ENCODE measurements around the gene PAK1IP1. TPM values are rescaled to one million over a fixed set of nuclear protein-coding genes. Genes with fewer than 3 reads are reported as not detected.

Gene PAK1IP1
- polyA plus RNA-seq, 1 donor from 2014 or later, result 30.4 TPM

DNA sequence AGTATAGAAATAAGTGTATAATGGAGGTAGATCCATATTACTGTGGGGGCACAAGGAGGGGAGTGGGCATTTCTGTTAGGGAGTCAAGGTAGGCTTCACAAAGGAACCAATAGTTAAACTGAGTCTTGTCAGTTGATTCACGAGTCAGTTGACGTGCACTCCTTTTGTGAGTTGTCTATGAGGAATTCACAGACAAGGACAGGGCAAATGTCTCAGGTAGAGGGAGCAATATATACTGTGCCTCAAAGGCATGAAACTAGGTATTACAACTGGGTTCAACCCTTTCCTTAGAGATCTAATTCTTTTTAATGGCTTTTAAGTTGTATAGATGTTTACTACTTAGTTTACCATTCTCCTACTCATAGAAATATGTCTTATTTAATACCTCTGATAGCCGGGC is 39.1 kb downstream of the PAK1IP1 start:
- Histone ChIP-seq H3K9ac (ENCODE audit: low read length) (no peak overlapping the region), H3K36me3 (ENCODE audit: insufficient read depth, low read length) (no peaks in the 10 kb centered on the region), H3K4me2 (ENCODE audit: low read length) (no peak overlapping the region), H3F3A (ENCODE audit: insufficient read depth, low read length, poor library complexity, severe bottlenecking) (no peaks in the 10 kb centered on the region), H2AFZ (ENCODE audit: low read depth, low read length) (no peak overlapping the region), H4K20me1 (ENCODE audit: insufficient read depth) (no peaks in the 10 kb centered on the region), H3K9me3 (ENCODE audit: low read length) (no peaks in the 10 kb centered on the region), H3K9me2 (ENCODE audit: insufficient read depth, low read length) (no peaks in the 10 kb centered on the region), H3K4me3 (ENCODE audit: low read length) (no peak overlapping the region), H3K79me2 (replicated peaks; ENCODE audit: insufficient read depth, low read length) (no peaks in the 10 kb centered on the region), H3K27me3 (ENCODE audit: insufficient read depth, low read depth, low read length) (no peaks in the 10 kb centered on the region), H3K27ac (ENCODE audit: low read length) (no peak overlapping the region)
- TF ChIP-seq SMC3 (conservative IDR thresholded peaks at IDR 0.05; ENCODE audit: poor library complexity) (no peak), RAD21 (conservative IDR thresholded peaks at IDR 0.05) (no peak), TAF1 (IDR thresholded peaks at IDR 0.05; ENCODE audit: low read depth) (no peak), POLR2AphosphoS5 (IDR thresholded peaks at IDR 0.05) (no peak), MXI1 (conservative IDR thresholded peaks at IDR 0.05; ENCODE audit: poor library complexity, severe bottlenecking) (no peak), EZH2 (IDR thresholded peaks at IDR 0.05; ENCODE audit: borderline replicate concordance, insufficient read depth, low read length, poor library complexity, severe bottlenecking) (no peak), EP300 (conservative IDR thresholded peaks at IDR 0.05; ENCODE audit: poor library complexity, severe bottlenecking) (no peak)
- TF ChIP-seq, protein P1, sequence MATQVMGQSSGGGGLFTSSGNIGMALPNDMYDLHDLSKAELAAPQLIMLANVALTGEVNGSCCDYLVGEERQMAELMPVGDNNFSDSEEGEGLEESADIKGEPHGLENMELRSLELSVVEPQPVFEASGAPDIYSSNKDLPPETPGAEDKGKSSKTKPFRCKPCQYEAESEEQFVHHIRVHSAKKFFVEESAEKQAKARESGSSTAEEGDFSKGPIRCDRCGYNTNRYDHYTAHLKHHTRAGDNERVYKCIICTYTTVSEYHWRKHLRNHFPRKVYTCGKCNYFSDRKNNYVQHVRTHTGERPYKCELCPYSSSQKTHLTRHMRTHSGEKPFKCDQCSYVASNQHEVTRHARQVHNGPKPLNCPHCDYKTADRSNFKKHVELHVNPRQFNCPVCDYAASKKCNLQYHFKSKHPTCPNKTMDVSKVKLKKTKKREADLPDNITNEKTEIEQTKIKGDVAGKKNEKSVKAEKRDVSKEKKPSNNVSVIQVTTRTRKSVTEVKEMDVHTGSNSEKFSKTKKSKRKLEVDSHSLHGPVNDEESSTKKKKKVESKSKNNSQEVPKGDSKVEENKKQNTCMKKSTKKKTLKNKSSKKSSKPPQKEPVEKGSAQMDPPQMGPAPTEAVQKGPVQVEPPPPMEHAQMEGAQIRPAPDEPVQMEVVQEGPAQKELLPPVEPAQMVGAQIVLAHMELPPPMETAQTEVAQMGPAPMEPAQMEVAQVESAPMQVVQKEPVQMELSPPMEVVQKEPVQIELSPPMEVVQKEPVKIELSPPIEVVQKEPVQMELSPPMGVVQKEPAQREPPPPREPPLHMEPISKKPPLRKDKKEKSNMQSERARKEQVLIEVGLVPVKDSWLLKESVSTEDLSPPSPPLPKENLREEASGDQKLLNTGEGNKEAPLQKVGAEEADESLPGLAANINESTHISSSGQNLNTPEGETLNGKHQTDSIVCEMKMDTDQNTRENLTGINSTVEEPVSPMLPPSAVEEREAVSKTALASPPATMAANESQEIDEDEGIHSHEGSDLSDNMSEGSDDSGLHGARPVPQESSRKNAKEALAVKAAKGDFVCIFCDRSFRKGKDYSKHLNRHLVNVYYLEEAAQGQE (IDR thresholded peaks at IDR 0.05; ENCODE audit: borderline replicate concordance), result no peak
- TF ChIP-seq, protein P2, sequence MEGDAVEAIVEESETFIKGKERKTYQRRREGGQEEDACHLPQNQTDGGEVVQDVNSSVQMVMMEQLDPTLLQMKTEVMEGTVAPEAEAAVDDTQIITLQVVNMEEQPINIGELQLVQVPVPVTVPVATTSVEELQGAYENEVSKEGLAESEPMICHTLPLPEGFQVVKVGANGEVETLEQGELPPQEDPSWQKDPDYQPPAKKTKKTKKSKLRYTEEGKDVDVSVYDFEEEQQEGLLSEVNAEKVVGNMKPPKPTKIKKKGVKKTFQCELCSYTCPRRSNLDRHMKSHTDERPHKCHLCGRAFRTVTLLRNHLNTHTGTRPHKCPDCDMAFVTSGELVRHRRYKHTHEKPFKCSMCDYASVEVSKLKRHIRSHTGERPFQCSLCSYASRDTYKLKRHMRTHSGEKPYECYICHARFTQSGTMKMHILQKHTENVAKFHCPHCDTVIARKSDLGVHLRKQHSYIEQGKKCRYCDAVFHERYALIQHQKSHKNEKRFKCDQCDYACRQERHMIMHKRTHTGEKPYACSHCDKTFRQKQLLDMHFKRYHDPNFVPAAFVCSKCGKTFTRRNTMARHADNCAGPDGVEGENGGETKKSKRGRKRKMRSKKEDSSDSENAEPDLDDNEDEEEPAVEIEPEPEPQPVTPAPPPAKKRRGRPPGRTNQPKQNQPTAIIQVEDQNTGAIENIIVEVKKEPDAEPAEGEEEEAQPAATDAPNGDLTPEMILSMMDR (IDR thresholded peaks at IDR 0.05; ENCODE audit: poor library complexity, severe bottlenecking), result no peak

DNA sequence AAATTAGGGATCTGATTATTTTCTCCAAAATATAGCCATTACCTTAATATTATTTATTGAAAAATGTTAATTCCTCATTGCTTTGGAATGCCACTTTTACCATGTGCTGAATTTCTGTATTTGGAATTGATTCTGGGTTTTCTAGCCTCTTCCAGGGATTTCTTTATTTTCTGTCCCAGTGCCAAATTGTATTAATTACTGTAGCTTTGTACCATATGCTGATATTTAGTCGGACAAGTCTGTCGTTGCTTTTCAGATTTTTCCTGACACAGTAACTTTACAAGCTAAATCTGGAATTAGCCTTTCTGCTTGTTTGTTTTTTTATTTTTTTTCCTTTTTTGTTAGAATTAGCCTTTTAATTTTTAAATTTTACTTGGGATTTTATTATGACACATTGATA is 42.0 kb downstream of the PAK1IP1 start:
- H3K27me3 ChIP-seq (ENCODE audit: insufficient read depth, low read depth, low read length), result no peaks in the 10 kb centered on the region
- no peaks in the 10 kb centered on the region for H3F3A ChIP-seq (ENCODE audit: insufficient read depth, low read length, poor library complexity, severe bottlenecking)
- H3K9me3 ChIP-seq (ENCODE audit: low read length), result no peaks in the 10 kb centered on the region
- no peak overlapping the region for H3K9ac ChIP-seq (ENCODE audit: low read length)
- no peak overlapping the region for H3K27ac ChIP-seq (ENCODE audit: low read length)
- TF ChIP-seq SMC3 (conservative IDR thresholded peaks at IDR 0.05; ENCODE audit: poor library complexity) (no peak), EZH2 (IDR thresholded peaks at IDR 0.05; ENCODE audit: borderline replicate concordance, insufficient read depth, low read length, poor library complexity, severe bottlenecking) (no peak)
- TF ChIP-seq, protein P1 (IDR thresholded peaks at IDR 0.05; ENCODE audit: borderline replicate concordance), result no peak
- H3K79me2 ChIP-seq (replicated peaks; ENCODE audit: insufficient read depth, low read length), result no peaks in the 10 kb centered on the region
- H3K36me3 ChIP-seq (ENCODE audit: insufficient read depth, low read length), result no peaks in the 10 kb centered on the region
- no peaks in the 10 kb centered on the region for H4K20me1 ChIP-seq (ENCODE audit: insufficient read depth)
- H3K4me2 ChIP-seq (ENCODE audit: low read length), result no peak overlapping the region
- H3K4me3 ChIP-seq (ENCODE audit: low read length), result no peak overlapping the region
- H3K9me2 ChIP-seq (ENCODE audit: insufficient read depth, low read length), result no peaks in the 10 kb centered on the region
- no peak overlapping the region for H2AFZ ChIP-seq (ENCODE audit: low read depth, low read length)

All from neural cell (in vitro differentiated cells).